NCI-H1417 (cell line): ENCODE results near the gene SH2B3.
"Not testable (repeated sequence)": the region's sequence is repeated elsewhere in the genome, so short reads cannot be mapped to it uniquely, and the experiment has no call there.

Source experiments
- DNase-seq, 3 experiments: peaks; one replicate each; lab custom pipeline; 2025; lab: John Stamatoyannopoulos, UW

The SH2B3 gene

DNA sequence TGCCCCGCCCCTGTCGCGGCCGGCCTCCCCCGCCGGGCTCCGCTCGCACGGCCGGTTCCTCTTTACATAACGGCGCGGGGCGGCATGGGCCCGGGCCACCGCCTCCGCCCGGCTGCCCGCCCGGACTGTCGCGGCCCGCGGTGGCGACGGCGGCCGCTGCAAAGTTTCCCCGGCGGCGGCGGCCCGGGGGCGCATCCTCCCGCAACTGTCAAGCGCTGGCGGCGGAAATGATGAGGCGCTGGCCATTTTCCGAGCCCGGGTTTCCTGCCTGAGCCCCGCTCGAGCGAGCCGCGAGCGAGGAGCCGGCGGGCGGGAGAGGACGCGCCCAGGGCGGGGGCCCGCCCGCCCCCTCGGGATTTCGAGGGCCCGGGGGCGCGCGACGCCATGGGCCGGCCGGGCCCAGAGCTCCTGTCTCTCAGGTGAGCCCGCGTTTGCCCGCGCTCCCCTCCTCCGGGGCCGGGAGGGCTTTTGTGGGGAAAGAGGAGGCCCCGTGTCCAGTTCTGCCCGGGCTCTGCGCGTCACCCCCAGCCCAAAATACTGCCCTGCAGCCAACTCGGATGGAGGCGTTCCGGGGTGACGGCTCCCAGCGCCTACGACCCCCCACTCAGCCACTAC lies at the start of gene SH2B3:
Gene SH2B3, plus strand, starts transcription at position 65 of the 615 bp plus-strand sequence. CDS start 12,223 bp downstream, outside the sequence.
- DNase-seq: peak in 1 of 3 experiments; percentile 89

DNA sequence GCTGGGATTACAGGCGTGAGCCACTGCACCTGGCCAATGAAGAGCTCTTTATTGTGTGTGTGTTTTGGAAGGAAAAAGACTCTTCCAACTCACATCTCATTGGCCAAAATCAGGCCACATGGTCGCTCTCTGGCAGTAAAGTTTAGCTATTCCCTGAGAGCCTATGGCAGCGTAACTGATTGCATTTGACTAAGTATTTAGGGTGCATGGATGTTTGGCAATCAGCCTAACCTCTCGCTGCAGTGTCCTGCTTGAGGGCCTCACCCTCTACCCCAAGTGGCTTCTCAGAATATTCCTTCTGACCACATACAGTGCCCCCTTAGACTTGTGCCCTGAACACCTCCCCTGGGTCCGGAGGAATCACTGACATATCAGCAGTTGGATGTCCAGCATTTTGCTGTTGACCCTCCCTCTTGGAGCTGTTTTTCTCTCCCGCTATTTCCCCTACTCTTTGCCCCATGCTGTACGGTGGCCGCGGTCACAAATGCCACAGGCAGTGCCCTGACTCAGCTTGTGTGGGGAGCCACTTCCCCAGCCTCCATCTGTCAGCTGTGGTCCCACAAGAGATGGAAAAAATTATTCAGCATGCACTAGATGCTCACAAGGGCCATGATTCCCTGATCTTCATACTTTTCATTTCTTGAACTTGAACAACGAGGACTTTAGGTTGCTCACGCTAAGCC lies 46.4 kb upstream of the SH2B3 start:
- DNase-seq: no peak

DNA sequence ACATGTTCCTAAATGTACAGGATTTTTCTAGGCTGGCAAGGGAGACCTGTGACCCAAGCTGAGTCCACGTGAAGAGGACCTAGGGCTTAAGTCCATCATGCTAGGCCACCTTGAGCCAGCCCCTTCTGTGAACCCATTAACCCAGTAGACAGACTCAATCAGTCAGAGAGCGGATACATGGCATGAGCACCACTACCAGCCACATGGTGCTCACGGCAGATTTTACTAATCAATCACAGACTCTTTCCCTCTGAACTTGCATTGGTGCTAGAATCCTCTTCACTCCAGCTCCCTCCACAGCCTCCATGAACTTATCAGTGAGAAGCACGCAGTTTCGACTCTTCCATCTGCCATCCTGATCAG lies 45.8 kb upstream of the SH2B3 start:
- no peak for DNase-seq

DNA sequence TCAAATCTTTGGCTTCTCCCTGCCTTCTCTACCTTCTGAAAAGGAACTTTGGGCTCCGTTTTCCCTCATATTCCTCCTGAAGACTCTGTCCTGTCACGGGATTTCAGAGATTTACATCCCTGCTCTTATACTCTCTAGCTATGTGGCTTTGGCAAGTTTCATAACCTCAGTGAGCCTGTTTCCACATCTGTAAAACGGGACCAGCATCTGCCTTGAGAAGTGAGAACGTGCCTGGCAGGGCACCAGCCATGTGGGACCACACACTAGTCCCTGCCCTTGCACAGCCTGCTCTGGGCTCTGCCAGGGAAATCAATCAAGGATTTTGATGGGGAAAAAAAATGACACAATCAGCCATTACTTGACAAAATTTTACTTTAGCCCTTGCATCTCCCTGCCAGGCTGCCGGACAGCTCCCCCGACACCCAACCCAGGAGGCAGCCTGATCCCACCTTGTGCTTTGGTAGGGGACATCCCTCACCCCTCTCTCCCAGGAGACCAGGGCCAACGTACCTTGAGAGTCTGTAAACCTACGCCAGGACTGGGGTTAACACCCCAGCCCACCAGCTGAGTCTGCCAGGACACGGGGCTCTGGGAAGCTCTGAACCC lies 45.3 kb upstream of the SH2B3 start:
- DNase-seq: no peak

DNA sequence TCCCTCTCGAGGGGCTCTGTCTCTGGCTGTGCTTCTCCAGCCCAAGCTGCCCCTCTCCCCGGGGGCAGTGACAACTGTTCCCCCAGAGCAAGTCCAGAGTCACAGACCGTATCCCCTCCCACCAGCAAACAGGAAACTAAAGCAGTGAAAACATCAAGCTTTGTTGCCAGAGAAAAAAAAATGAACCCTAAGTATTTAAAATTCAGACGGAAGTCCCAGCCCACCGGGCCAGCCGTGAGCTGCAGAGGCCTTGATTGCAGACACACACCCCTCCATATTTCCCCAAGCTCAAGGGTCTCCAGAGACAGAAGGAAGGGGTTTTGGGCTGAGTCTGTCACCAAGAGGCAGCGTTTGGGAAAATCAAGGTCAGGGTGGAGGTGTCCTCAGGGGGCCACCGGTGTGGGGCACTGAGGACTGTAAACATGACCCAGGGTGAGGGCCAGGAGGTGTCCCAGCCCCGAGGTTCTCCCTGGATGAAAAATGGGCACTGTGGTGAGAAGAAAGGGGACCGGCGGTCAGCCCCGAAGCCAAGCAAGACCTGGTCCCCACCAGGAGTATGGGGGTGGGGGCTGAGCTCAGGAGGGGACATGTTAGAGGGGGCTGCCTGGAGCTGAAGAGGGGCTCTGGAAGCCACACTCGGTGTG lies 44.5 kb upstream of the SH2B3 start:
- no peak for DNase-seq

DNA sequence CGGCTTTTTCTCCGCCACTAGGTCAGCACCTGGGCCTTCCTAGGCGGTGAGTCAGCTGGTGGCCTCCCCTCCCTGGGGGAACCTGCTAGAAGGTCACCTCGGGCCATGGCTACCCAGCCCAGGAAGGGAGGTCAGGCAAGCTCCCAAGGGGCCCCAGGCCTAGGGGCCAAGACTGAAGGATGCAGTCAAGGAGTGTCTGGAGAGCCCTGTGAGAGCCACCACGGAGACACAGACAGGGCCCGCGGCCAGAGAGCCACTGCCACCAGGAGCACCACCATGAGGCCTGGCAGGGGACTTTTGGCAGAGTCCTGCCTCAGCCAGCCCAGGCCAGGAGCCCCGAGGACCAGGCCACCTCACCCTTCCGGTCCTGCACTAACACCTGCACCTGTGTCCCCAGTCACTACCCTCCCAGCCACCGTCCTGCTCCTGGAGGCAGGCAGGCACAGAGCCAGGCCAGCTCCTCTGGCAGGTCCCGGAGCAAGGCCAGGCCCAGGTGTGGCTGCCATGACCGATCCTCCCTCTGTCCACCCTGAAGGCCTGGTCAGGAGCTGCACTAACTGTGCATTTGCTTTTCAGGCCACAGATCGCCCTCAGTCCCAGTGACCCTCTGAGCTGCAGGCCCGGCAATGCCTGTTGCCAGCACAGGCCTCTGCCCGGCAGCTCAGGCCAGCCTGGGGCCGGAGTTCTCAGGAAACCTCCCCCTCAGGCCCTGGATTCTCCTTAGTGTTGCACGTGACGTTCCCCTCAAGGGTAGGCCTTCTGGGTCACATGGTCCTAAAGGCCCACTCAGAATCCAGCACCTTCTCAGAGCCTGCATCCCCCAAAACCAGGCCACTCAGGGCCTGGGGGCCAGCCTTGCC lies 43.8 kb upstream of the SH2B3 start:
- no peak for DNase-seq

DNA sequence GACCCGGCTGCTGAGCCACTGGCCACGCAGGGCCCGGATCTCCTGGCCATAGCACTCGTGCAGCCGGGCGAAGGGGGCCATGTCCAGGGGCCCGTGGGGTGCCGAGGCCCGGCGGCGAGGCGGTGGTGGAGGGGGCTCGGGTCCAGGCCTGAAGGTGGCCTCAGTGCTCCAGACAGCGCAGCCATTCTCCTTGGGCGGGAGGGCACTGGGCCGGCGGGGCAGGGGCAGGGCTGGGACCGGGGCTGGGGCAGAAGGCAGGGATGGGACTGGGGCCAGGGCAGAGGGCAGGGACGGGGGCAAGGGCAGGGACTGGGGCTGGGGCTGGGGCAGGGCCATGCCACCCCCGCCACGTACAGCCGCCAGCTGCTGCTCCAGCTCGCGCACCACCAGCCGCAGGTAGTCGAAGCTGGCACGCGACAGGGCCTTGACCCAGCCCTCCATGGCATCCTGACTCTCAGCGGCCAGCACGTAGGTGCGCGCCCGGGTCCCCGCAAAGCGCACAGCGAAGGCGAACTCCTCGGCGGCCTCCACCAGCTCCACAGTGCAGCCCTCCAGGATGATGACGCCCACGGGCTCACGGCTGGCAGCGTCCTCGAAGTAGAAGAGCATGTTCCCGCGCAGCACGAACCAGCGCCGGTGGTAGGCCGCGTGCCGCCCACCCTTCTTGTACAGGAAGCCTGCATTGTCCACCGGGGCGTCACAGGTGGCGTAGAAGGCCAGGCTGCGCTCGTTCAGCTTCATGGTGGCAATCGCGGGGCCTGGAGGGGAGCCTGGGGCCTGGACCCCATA lies 42.8 kb upstream of the SH2B3 start:
- no peak for DNase-seq

DNA sequence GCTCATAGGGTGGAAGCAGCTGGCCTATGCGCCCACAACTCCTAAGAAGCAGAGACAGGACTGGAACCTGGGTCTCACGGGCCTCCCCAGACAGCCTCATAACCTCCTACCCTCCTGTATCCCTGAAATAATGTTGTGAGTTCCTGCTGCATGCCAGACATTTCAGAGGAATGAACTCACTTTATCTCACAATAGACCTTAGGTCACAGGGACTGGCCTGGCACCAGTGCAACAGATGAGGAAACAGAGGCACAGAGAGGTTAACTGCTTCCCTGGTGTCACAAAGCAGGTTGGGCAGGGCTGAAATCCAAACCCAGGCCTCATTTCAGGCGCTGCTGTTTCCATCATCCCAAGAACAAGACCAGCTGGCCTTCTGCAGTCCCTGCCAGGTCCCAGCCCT lies 42.1 kb upstream of the SH2B3 start:
- no peak for DNase-seq

DNA sequence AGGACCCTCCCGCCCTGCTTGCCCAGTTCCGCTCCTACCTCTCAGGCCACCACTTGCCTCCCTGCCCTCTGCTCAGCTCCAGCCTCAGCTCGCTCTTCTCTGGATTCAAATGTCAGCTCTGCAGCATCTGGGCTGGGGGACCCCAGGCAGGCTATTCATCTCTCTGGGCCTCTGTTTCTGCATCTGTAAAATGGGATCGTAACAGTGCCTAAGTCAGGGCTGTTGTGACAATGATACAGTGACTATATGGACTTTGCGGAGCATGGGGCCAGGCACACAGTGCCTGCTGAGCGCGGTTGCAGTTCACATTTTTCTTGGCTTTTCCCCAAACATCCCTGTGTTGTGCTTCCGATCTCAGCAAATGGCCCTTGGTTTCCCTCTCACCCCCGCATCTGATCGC lies 39.6 kb upstream of the SH2B3 start:
- no peak for DNase-seq

DNA sequence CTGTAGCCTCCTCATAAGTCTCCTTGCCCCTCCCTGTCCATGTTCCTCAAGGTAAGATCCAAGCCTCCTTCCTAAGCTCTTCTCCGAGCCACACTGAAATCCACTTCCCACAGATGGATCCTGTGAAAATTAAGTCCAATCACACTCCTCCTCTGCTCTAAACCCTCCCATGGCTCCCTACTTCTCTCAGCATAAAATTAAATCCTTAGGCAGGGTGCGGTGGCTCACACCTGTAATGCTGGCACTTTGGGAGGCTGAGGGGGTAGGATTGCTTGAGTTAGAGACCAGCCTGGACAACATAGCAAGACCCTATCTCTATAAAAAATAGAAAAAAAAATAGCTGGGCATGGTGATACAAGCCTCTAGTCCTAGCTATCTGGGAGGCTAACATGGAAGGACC lies 39.1 kb upstream of the SH2B3 start:
- no peak for DNase-seq

DNA sequence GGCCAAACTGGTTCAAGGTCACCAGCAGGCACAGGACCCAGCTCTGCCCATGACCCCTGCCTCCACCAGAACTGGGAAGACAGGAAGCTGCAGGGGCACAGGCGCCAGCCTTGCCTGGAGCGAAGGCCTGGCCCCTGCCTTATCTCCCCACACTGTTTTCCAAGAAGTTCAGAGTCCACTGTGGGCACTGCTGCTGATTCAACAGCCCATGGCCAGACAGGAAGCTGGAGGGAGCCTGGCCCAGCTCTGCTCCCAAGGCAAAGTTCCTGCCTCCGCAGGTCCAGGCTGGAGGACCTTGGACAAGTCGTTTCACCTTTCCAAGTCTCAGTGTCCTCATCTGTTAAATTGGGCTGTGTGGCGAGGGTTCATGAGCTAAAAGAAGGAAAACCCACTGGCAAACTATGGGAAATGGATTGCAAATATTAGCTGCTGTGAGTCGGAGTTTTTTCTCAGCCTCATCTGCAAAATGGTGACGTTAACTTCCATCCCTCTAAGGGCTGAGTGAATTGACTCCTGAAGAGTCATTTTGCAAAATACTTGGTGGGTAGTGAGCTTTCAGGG lies 38.0 kb upstream of the SH2B3 start:
- no peak for DNase-seq

DNA sequence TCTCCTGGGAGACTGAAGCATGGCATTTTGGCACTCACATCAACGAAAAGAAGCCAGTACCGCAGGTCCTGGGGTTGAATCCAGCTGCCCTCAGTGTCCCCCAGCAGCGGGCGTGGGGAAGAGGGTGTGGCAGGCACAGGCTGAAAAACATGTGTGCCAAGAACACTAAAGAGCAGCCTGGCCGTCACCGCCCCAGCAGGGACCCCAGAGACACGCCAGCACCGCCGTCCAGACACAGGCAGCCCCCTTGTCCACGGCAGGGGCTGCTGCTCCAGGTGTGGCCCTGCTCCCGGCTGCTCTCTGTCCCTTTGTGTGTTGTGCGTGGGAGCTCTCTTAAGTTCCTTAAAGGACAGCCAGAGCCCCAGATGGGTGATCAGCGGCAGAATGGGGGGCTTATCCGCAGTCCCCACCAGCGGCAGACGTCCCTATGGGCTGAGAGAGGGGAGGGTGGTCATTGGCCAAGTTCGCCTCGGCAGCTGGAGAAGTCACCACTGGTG lies 37.4 kb upstream of the SH2B3 start:
- DNase-seq: peak in 1 of 3 experiments; percentile 58

DNA sequence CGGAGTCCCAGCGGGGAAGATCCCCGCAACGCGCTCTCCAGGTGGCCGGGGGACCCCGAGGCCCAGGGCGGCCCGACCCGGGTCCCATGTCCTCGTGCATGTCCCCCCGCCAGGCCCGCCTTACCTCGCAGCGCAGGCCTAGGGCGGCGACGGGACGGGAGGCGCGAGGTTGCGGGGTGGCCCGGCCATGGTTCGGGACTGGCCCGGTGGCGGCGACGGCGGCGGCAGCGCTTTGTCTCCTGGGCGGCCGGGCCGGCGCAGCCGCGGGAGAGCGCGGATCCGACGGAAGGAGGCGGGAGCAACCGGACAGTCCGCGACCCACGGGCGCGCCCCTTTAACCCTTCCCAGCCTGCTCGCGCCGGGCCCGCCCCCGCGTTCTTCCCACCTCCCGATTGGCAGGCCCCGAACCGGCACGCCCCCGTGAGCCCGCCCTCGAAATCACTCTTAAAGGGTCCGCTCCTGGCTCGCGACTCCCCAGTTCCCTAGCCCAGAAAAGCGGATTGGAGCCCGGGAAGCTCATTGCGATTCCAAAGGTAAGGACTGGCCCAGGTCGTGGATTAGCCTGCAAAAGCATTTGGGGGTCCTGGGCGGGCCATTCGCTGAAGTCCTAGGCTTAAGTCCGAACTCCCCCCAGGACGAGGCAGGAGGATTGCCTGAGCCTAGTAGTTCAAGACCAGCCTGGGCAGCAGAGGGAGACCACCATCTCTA lies 36.8 kb upstream of the SH2B3 start, which contains the start of gene PHETA1:
Gene PHETA1, minus strand, starts transcription at position 308 of the 708 bp plus-strand sequence. CDS start 5,668 bp downstream, outside the sequence.
- peak; percentile 80 to 95 (median 92) for DNase-seq

DNA sequence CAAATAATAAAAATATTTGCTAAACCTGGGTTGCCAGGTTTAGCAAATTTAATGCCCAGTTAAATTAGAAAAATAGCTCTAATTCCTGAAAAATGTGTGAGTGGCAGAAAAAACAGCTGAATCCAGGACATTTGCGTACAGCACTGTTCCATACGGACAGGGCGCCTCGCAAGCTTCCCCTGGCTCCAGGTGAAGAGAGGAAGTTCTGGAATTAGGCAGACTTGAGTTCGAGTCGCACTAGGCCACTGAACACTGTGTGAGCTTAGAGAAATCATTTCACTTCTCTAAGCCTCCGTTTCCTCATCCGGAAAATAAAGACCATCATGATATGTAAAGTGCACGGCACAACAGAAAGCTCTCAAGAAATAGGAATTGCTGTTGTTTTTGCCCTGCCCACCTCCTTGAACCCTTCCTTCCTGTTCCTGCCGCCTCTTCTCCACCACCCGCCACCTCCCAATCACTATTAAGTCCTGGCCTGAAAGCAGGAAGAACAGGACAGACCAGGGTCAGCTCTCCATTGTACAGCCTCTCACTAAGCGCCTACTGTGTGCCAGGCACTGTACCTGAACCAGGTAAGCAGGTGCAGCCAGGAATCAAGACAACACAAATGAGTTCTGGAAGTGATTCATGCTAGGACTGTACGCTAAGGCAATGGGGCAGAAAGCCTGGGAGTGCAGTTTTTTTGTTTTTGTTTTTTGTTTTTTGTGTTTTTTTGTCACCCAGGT lies 36.1 kb upstream of the SH2B3 start:
- DNase-seq: peak in 1 of 3 experiments; percentile 54

DNA sequence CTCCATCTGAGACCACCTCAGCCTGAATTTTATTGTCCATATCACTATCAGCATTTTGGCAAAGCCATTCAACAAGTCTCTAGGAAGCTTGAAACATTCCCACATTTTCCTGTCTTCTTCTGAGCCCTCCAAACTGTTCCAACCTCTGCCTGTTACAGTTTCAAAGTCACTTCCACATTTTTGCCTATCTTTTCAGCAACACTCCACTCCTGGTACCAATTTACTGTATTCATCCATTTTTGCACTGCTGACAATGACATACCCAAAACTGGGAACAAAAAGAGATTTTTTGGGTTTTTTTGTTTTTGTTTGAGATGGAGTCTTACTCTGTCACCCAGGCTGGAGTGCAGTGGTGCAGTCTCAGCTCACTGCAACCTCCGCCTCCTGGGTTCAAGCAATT lies 32.5 kb upstream of the SH2B3 start:
- not testable (repeated sequence) for DNase-seq

DNA sequence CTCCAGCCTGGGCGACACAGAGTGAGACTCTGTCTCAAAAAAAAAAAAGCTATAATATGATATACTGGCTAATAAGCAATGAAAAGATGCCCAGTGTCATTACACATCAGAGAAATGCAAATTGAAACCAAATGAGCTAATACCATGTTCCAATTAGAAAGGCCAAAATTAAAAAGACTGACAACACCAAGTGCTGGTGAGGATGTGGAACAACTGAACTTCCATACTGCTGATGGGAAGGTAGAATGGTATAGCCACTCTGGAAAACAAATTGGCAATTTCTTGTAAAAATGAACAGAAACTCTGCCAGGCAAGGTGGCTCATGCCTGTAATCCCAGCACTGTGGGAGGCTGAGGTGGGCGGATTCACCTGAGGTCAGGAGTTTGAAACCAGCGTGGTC lies 28.3 kb upstream of the SH2B3 start:
- no peak for DNase-seq

DNA sequence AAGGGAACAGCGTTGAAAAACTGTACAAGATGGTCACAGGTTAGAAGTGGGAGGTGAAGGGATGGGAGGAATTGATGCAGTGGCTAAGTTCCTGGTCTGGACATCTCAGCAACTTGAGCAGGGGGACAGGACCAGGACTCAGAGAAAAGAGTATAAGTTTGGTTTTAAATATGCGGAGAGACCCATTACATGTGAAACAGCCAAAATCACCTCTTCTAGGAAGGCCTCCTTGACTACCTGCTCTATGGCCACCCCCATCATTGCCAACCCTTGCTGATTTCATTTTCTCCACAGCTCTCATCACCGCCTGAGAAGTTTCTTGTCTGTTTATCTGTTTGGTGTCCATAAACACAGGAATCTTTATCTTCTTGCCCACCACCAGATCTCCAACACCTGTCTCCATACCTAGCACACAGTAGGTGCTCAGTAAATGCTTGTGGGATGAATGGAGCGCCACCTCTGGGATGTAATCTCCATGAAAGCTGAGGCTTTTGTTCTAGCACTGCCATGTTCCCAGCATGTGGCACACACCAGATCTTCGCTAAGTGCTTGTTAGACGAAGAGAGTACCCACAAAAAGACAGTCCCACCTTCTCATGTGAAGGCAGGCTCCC lies 25.7 kb upstream of the SH2B3 start:
- DNase-seq: no peak

DNA sequence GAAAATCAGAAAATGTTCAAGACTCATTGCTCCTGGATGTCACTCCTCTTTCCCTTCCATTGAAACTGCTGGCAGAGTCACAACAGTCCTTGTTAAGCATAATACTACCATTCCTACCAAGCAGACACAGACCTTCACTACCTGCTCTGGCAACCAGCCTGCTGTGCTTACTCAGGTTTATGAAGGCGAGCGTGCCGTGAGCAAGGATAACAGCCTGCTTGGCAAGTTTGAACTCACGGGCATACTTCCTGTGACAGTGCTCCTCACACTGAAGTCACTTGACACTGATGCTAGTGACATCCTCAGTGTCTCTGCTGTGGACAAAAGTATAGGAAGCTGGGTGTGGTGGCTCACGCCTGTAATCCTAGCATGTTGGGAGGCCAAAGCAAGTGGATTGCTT lies 21.1 kb upstream of the SH2B3 start:
- DNase-seq: no peak

DNA sequence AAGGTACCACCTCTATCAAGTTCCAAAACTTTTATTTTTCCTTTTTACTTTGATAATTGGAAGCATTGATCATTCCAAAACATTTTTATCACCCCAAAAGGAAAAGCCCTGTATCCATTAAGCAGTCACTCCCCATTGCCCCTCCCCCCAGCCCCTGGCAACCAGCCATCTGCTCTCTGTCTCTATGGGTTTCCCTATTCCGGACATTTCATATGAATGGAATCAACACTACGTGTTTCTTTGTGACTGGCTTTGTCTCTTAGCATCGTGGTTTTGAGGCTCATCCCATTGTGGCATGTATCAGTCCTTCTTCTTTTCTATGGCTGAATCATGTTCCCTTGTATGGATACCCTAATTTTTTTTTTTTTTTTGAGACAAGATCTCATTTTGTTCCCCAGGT lies 18.8 kb upstream of the SH2B3 start:
- peak in 1 of 3 experiments; percentile 18 for DNase-seq
